Vagina (tissue), 2 donors: Measurements from ENCODE around the gene DCANP1.

ENCODE experiments used
- POLR2A ChIP-seq, 2 donors: fragments of 450-650 bp; IDR thresholded peaks; one replicate each; pipeline ENCODE4 v1.6.1; 2017; ENCODE audit warnings: antibody characterized with exemption in 2 of 2, mild to moderate bottlenecking in 2 of 2, moderate library complexity in 2 of 2
- POLR2AphosphoS5 ChIP-seq, 2 donors: sonication (generic); formaldehyde crosslinking; IDR thresholded peaks; one replicate each; pipeline ENCODE4 v1.9.0; 2017; ENCODE audit warnings: antibody characterized with exemption in 2 of 2, mild to moderate bottlenecking in 2 of 2, low read depth in 1 of 2; ENCODE audit not compliant: insufficient read depth in 1 of 2
- TF ChIP-seq, protein P1 (sequence below), 3 experiments: fragments of 450-650 bp in 2 of 3; fragments of 200-600 bp in 1 of 3; sonication (generic) in 1 of 3; IDR thresholded peaks; one replicate each; pipeline ENCODE4 v1.5.1; 2017 to 2019; ENCODE audit warnings: antibody characterized with exemption in 3 of 3, mild to moderate bottlenecking in 2 of 3, moderate library complexity in 2 of 3

DNA sequence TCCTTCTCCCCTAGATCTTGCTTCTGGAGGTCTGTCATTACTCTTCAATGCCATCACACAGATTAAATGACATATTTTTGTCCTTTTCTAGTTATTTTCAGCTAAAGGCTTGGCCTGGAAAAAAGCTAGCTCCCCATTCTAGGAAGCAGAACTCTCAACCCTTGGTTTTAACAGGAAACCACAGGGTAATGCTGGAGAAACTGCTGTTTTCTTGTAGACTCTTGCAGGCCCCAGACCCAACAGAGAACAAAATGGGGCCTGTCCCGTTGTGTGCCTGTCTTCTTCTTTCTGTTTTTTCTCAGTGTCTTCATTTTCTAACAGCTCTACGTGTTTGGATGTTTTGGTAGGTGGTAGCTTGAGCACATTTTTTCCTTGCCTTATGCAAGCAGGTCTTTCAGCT lies 21.5 kb downstream of the DCANP1 start:
- TF ChIP-seq, protein P1, sequence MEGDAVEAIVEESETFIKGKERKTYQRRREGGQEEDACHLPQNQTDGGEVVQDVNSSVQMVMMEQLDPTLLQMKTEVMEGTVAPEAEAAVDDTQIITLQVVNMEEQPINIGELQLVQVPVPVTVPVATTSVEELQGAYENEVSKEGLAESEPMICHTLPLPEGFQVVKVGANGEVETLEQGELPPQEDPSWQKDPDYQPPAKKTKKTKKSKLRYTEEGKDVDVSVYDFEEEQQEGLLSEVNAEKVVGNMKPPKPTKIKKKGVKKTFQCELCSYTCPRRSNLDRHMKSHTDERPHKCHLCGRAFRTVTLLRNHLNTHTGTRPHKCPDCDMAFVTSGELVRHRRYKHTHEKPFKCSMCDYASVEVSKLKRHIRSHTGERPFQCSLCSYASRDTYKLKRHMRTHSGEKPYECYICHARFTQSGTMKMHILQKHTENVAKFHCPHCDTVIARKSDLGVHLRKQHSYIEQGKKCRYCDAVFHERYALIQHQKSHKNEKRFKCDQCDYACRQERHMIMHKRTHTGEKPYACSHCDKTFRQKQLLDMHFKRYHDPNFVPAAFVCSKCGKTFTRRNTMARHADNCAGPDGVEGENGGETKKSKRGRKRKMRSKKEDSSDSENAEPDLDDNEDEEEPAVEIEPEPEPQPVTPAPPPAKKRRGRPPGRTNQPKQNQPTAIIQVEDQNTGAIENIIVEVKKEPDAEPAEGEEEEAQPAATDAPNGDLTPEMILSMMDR (IDR thresholded peaks at IDR 0.05), result no peak
- TF ChIP-seq POLR2A (IDR thresholded peaks at IDR 0.05) (no peak), POLR2AphosphoS5 (IDR thresholded peaks at IDR 0.05; ENCODE audit: insufficient read depth in 1 of 2, low read depth in 1 of 2) (no peak)
